HG03354 (cell line): ENCODE data around the gene CPB2.

Source experiments
- ATAC-seq: cut with Tn5 transposase; IDR thresholded peaks from one replicate; pipeline ENCODE4 v1.9.1; 2021; ENCODE audit warnings: mild to moderate bottlenecking; ENCODE audit not compliant: unreplicated experiment, poor library complexity, severe bottlenecking

Gene CPB2

DNA sequence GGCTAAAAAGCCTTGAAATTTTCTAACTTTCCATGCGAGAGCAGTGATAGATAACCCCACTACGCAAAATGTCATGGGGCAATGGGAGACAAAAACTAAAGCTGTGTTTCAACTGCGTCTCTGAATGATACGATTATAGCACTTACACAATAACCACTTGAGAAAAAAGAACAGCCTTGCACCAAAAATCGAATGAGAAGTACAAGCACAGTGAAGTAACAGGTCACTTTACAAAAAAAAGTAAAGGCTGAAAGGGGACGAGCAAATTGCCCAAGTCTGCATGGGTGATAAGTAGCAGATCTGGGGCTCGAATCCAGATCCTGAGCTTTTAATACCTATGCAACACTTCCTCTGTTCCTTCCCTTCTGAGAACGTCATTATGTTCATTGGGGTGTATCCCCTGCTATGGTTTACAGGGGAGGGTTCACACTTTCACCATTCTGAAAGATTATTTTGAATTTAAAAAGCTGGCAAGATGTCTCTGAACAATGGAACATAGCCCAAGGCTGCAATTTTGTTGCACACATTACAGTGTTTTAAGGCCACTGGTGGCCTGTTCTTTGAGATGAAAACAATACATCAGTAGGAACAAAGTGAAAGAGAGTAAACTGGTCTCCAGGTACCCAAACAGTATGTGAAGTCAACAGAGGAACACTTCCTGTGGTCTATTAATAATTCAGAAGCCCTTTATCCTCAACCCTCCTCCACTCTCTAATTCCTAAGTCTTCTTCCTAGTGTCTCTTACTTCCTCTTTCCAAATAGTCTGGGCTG, 3.2 kb downstream of the CPB2 start:
- ATAC-seq: peak; percentile 66

DNA sequence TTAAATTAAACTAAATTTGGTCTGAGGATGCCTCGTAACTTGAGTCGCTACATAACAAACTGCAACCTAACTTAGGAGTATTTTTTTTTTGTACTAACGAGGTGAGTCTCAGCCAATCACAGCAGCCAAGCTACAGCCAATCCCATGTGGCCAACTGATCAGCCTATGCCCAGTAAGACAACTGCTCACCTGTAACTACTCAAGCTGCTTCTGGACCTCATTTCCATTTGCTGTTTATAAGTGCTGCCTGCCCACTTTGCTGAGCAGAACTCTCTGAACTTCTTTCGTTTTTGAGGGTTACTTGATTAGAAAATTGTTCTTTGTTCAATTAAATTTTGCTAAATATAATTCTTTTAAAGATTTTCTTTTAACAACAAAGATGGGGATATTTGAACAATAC, 3.8 kb downstream of the CPB2 start:
- ATAC-seq: no peak

DNA sequence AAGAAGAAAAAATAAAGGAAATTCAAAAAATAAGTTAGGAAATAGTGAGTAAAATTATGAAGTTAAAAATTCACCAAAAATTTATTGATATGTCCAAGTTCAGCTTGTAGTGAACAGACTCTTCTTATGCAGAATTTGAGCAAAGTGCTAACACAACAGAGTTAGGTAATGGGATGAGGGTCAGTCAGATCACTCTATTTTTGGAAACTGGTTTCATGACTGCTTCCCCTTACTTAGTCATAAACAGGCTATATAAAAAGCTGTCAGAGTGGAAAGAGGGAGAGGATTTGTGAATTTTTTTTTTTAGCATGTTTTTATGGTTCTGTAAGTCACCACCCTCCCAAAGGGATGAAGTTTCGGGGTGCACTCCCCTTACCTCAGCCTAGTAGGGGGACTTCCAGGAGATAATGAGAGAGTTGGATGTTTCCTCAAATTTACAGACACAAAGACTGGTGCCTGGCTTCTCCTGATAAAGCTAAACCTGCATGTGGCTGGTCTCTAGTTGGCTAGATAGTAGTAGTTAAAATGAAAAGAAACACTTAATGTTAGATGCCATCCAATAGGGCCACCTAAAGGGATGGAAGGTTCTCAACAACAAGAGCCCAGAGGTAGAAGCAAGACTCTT, 4.5 kb downstream of the CPB2 start:
- ATAC-seq: no peak

DNA sequence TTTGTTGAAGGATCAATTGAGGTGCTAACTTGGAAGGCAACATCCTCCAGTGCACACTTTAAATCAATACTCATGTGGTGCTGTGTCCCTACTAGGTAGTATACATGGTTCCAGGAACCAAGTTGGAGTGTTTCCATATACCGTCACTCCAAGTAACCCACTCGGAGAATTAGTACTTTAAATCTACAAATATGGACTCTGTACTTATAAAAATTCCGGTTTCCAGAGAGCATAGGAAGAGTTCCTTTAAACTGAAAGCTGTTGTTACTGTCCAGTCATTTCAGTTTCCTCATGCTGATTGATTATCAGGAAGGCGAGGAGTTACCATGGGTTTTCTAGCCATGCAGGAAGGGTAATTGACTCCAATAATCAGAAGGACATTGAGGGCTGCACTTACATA, 7.2 kb downstream of the CPB2 start:
- no peak for ATAC-seq

DNA sequence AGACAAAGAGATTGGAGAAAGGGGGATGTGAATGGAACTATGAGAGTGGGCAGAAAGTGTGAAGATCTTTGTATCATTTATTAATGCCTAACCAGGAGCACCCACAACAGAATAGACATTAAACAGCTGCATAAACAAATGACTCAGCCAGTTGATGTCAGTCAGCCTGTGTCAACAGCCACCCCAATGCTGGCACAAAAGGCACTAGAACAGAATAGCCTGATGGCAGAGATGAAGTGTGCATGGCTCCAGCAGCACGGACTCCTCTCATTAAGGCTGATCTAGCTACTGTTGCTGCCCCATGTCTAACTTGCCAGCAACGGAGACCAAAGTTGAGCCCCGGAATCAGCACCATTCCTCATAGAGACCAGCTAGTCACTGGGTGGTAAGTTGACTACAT, 7.8 kb downstream of the CPB2 start:
- ATAC-seq: no peak

DNA sequence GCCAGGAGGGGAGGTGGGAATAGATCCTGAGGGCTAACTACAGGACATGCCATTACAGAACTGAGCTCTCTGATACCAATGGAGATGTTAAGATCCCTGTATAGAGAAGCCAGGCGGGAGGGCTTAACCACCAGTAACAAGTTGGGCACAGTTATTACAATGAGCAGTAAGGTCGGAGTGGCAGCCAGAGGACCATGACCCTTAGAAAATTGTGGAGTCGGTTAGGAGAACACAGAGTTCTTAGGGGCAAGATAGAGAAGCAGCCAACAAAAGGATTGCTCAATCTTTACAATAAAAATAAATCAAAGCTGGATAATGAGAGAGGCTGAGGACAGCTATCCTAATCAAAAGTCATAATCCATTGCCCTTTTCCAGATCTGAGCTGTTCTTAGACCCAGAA, 10.4 kb downstream of the CPB2 start:
- no peak for ATAC-seq

DNA sequence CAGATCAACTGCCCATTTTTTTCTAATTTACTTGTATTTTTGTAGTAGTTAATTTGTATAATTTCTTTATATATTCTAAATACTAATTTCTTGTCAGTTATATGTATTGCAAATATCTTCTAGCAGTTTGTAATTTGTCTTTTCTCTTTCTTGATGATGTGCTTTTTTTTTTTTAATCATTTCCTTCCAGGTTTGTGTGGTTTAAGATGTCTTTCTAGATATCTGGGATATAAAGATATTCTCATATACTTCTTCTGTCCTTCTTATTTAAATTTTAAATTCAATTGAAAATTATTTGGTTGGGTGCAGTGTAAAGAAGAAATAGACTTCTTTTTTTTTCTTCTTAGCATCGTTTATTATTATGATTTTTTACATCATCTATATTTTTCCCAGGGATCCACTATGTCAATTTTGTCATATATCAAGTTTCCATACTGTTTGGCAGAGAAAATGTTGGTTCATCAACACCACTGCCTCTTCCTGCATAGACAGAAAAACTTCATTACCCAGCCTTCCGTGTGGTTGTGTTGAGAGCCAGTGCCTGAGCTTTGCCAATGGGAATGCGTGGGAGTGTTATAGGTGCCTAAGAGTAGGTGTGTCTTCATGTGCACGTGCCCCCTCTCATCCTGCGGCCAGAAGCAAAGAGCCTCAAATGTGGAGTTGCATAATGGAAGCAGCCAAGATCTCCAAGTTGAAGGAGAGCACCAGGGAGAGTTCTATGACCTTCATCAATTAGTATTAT, 15.8 kb downstream of the CPB2 start:
- ATAC-seq: no peak

DNA sequence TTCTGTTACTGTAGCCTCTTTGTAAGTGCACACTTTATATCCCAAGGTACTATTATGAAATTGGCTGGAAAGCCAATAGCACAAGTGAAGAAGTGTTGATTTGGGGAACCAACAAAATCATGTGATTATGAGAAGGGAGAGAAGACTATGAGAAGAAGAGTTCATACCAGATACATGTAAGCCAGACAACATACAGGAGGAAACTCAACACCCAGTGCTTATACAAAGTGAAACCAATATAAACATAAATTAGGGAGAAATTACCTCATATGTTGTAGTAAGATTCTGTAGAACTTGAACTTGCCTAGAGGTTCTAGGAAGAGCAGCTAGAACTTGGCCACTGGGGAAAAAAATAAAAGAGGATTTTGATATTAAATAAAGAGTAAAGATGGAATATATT, 17.4 kb downstream of the CPB2 start:
- ATAC-seq: no peak

DNA sequence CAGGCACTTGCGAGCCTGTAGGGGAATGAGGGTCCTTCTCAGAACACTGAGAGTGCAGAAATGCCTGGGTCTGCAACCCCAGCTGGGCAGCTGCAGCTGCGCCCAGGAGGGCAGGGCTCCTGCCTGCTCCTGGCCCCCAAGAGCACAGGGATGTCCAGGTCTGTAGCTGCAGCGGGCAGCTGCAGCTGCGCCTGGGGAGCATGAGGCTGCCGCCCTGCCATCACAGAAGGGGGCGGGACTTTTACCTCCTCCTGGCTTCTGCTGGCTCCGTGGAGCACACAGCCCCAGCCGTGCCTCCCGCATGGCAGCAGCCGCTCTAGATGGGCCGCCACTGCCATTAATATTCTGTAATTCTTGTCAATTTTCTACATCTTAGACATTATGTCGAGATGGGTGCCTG, 17.8 kb downstream of the CPB2 start:
- no peak for ATAC-seq

DNA sequence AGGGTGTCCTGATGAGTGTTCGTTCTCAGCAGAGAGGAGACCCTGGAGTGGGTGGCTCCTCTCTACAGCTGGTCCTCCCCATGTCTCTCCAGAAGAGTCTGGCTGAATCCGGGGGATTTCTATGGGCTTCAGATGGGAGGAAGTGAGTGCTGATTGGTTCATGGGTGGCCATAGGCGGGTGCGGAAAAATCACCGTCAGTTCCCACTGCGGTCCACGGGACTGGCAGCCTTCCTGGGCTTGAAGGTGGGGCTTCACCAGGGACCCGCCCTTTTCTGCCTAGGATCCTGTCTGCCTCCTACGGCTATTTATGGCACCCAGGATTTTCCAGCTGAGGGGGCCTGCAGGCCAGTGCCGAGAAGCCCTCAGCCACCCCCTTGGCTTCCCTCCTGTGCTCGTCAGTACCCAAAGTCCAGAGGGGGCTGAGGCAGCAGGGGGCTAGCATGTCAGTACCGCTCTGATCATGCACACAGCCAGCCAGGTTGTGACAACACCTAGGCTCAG, 18.4 kb downstream of the CPB2 start:
- ATAC-seq: no peak

DNA sequence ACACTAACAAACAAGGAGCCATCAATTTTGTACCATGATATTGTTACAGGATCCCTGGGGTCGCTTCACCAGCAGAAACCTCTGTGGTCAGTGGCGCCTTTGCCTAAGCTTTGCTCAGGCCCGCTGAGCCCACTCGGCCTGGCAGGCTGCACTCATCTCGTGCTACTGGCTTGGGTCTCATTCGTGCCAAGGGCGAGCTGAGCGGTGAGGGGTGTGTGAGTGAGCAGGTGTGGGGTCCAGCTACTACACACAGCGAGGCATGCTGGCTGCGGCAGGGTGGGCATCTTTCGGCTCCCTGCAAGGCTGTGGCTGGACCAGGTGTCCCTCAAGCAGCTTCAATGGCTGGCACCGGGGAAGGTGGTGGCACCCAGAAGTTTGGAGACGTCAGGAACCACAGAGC, 19.1 kb downstream of the CPB2 start:
- no peak for ATAC-seq

DNA sequence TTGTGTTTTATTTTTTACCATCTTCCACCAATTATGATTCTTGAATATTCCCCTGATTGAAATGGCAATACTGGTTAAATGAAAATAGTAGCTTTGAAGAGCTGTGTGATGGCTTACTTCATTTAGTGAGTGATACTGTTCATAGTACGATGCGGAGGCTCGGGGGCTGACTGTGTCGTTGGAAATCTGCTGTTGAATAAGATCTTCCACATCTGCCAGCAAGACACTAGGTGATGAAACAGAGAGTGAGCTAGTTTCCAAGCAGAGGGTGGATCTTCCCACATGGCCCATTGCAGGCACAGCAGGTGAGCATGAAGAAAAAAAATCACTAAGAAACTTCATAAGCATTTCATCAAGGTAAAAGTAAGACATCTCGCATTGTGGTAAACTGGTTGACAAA, 22.5 kb downstream of the CPB2 start:
- no peak for ATAC-seq

DNA sequence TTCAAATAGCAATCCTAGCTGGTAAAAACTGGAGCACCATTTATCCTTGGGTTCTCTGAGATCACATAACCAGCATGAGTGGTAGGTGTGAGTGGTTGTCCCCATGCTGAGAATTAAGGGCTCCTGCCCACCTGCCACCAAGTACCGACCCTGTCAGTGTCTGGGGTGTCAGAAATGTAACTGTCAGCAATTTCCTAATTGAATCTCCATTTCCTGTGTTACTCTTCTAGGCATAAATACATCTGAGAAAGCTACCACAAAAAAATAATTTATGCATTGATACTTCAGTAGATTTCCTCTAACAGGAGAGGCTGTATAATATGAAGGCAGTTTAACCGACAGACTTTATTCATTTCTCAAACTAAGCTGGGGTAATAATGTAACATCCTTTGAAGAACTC, 25.1 kb downstream of the CPB2 start:
- no peak for ATAC-seq

DNA sequence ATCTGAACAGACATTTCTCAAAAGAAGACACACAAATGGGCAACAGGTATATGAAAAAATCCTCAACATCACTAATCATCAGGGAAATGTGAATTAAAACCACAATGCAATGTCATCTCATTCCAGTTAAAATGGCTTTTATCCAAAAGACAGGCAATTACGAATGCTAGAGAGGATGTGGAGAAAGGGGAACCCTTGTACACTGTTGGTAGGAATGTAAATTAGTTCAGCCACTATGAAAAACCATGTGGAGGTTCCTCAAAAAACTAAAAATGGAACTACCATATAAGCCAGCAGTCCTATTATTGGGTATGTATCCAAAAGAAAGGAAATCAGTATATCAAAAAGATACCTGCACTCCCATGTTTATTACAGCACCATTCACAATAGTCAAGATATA, 27.6 kb downstream of the CPB2 start:
- ATAC-seq: no peak

DNA sequence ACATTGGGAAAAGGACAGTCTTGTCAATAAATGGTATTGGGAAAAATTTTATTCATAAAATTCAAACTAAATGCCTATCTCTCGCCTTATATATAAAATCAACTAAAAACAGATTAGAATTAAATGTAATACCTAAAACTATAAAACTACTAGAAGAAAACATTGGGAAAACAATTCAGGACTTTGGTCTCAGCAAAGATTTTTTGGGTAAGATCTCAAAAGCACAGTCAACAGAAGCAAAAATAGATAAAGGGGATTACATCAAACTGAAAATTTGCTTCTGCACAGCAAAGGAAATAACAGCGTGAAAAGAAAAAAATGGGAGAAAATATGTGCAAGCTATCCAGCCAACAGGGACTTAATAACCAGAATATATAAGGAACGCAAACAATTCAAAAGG, 28.0 kb downstream of the CPB2 start:
- ATAC-seq: no peak

DNA sequence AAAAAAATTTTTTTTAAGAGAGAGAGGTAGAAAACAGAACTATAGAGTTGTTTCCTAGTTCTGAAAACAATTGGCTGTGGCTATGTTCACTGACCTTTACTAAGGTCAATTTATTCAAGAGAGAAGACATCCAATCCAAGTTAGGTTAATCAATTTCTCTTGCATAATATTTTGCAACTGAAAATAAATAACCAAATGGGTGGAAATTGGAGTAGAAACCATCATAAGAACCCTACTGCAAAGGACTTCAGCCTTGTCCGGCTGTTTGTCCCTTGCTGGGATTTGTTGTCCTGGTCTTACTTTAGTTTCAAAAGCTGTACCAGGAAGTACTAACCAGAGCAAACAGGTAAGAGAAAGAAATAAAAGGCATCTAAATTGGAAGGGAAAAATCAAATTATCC, 29.0 kb downstream of the CPB2 start:
- no peak for ATAC-seq

DNA sequence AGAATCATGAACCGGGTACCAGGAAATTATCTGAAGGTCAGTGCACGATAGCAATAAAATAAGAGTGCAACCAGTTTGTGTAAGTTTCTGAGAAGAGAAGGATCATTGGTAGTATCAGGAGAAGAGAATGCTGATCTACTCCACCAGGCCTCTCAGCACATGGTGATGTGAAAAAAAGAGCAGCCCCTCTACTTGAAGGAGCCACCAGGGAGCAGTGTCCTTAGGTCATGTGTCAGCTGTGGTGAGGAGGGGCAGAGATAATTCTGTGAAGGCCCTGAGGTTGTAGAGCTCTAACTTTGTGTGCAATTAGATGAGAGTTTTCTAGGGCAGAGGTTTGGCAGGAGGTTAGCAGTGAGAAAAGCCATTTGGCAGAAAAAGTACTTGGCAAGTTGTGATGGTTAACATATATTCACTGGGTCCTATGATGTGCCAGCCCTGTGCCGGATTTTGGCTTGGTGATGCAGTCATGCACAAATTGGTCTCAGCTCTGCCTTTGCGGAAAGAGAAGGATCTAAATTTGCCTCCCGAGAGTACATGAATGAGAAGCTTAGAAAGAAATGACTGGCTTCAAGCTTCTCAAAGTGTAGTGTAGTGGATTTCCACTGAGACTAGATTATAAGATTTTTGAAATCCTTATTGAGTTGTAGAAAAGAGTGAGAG, 33.1 kb downstream of the CPB2 start:
- peak; percentile 90 for ATAC-seq

DNA sequence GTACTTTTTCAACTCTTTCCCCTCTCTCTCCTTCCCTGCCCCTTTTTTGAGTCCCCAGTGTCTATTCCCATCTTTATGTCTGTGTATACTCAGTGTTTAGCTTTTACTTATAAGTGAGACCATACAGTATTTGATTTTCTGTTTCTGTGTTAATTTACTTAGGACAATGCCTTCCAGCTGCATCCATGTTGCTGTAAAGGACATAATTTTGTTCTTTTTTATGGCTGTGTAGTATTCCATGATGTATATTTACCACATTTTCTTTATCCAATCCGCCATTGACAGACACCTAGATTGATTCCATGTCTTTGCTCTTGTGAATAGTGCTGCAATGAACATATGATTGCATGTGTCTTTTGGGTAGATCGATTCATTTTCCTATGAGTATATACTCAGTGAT, 41.5 kb downstream of the CPB2 start:
- no peak for ATAC-seq

DNA sequence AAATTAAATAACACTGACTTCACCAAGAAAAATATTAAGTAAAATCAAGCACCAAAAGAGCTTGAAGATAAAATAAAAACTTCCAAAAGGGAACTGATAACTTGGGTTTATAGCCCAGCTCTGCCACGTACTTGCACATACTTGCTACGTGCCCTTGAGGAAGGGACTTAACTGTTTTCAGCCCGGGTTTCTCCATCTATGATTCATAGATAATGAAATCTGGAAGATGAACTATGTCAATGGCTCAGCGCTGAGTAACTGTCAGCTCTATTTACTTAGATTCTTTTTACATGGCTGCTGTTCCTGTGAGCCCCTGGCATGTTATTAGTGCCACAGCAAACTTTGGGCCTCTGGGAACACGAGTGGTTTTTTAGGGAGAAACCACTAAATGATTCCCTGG, 42.6 kb downstream of the CPB2 start:
- ATAC-seq: no peak

DNA sequence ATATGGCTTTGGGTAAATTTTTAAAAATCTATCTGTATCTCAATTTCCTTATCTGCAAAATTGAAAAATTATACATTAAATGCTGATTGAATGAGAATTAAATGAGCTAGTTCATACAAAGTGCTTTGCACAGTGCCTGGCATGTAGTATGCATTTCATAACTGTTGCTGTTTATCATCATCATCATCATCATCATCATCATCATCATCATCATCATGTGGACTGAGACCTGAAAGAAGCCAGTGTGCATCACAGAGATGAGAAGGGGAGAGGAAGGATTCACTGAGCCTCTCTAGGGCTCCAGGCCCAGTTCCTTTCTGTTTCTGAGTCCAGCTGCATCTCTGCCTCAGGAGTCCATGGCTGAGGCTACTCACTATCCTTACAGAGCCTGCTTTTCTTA, 45.4 kb downstream of the CPB2 start:
- no peak for ATAC-seq
